MM.1S (cell line): Measurements from ENCODE around the gene DSC1.
"Not testable (repeated sequence)": the region's sequence is repeated elsewhere in the genome, so short reads cannot be mapped to it uniquely, and the experiment has no call there.

Source experiments
- CTCF ChIP-seq: fragments of 300-600 bp; sonication (generic); IDR thresholded peaks from 2 replicates; pipeline ENCODE4 v1.5.1; 2016; ENCODE audit warnings: antibody characterized with exemption, low read length, mixed read lengths
- EZH2 ChIP-seq: fragments of 300-600 bp; sonication (generic); optimal IDR thresholded peaks from 2 replicates; pipeline ENCODE3; 2017; ENCODE audit warnings: low read depth, mild to moderate bottlenecking, antibody characterized with exemption, low read length, mixed read lengths
- EZH2phosphoT487 ChIP-seq: fragments of 300-600 bp; sonication (generic); IDR thresholded peaks from 2 replicates; pipeline ENCODE4 v1.6.1; 2018; ENCODE audit warnings: antibody characterized with exemption, low read length

- not testable (repeated sequence) for TF ChIP-seq CTCF, EZH2, EZH2phosphoT487
Measured at GRCh38 chr18:31123125-31123524, 39.5 kb downstream of the DSC1 start.
